Heart left ventricle (tissue), 13 donors: ENCODE data around the gene TPRKB.

Source experiments
- POLR2A ChIP-seq, 2 donors: fragments of 450-650 bp; IDR thresholded peaks; one replicate each; pipeline ENCODE4 v1.6.1; 2017; ENCODE audit warnings: antibody characterized with exemption in 2 of 2, mild to moderate bottlenecking in 2 of 2, moderate library complexity in 2 of 2
- TF ChIP-seq, protein P1 (sequence below), 12 donors: fragments of 200-600 bp; sonication (generic) in 4 of 12; IDR thresholded peaks; one replicate each; pipeline versions ENCODE4 v1.5.0 to v1.8.0; 2018 to 2022; ENCODE audit warnings: antibody characterized with exemption in 12 of 12, mild to moderate bottlenecking in 5 of 12
- donor health status: ischemic (EF 13 %, LVEDD 7.1; RV severe dilation, severe dysfunction).
- donor health status: DM: no; HTN: yes; CAD: no.
- donor health status: DM: no; HTN: no; CAD: no.
- donor health status: ischemic (EF 25% LVEDD 6.9; RV normal size, moderate dysfunction).
- donor health status: ischemic (EF 25% LVEDD 5.7; RV mildly dilated, moderate dysfunction).
- donor health status: ischemic (EF 35%, LVEDD 5.7; RV mildly dilated, moderate dysfunction).
- donor health status: nonischemic (EF 11% LVEDD 7.7; RV severe dilation, severe dysfunction).
- donor health status: DM: yes; HTN: yes; CAD: no.
- donor health status: PGD.
- donor health status: ischemic (EF 29% LVEDD 5.4; RV normal size, mild dysfunction).
- donor health status: nonischemic (EF 23%, LVEDD 6.1; RV moderate dilation, normal function).

DNA sequence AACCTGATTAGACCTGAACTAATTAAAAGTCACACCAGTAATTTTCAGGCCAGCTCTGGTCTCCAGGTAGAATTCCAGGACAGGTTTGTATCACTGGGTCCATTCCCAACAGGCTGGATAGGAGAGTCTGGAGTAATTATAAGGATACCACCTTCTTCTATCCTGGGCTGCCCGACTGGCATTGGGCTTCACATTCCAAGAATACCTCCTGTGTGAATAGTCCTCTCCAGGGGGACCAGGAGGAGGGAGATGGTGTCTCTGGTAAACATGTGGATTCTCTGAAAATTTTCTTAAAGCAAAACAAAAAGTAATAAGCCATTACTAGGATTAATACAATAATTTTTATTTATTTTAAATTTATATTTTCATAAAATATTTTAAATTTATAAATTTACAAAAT is 25.4 kb upstream of the TPRKB start:
- TF ChIP-seq, protein P1, sequence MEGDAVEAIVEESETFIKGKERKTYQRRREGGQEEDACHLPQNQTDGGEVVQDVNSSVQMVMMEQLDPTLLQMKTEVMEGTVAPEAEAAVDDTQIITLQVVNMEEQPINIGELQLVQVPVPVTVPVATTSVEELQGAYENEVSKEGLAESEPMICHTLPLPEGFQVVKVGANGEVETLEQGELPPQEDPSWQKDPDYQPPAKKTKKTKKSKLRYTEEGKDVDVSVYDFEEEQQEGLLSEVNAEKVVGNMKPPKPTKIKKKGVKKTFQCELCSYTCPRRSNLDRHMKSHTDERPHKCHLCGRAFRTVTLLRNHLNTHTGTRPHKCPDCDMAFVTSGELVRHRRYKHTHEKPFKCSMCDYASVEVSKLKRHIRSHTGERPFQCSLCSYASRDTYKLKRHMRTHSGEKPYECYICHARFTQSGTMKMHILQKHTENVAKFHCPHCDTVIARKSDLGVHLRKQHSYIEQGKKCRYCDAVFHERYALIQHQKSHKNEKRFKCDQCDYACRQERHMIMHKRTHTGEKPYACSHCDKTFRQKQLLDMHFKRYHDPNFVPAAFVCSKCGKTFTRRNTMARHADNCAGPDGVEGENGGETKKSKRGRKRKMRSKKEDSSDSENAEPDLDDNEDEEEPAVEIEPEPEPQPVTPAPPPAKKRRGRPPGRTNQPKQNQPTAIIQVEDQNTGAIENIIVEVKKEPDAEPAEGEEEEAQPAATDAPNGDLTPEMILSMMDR (IDR thresholded peaks at IDR 0.05) = no peak
- TF ChIP-seq POLR2A (IDR thresholded peaks at IDR 0.05) = no peak
